ENCODE measurements around the gene COPZ2.
"Not testable (repeated sequence)": the region's sequence is repeated elsewhere in the genome, so short reads cannot be mapped to it uniquely, and the experiment has no call there.

The COPZ2 gene

DNA sequence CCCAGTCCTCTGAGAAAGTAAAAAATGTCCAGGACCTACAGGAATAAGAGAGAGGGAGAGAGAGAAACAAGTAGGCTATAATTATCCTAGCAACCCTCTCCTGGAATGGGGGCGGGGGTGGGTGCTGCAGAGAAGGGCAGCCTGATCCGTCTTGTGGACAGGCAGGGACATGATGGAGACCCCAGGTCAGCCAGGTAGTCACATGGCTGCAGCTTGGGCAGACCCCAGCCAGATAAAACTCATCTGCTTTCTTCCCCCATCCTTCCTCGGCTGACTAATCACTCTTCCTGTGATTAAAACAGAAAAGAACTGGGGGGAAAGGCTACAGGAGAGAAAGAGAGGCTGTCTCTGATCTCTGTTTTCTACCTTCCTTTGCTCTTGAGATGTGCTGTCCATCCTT, 32.6 kb downstream of the COPZ2 start:
- DNase-seq (ENCODE audit: low read depth): no peak

DNA sequence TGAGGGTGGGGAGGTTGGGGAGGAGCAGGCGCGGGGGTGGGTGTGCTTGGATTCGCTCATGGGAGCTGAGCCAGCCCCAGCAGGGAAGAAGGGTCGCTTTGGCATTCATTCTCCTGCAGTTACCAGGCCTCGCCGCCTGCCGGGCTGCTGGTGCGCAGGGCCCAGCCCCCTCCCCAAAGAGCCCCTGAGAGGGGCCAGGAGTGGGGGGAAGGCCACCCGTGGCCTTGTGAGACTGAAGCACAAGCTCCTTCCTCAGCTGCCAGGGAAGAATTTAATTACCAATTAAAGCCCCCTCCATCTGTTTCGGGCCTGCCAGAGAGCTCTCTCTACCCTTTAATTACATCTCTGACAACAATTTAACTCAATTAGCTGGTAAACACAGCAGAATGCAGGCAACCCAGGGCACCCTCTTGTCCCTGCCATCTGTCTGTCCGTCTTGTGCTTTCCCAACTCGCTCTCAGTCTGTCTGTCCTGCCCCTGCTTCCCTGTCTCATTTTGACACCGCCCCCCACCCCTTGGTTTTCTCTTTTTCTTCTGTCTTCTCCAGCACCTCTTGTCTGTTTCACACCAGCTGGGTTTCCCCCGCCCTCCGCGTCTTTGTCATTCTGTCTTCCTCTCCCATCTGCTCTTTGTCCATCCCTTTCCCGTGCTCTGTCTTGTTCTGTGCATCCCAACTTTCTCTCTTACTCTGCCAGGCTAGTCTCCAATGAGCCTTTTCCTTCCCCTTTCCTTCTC, 34.0 kb downstream of the COPZ2 start:
- no peak for DNase-seq (ENCODE audit: low read depth)

DNA sequence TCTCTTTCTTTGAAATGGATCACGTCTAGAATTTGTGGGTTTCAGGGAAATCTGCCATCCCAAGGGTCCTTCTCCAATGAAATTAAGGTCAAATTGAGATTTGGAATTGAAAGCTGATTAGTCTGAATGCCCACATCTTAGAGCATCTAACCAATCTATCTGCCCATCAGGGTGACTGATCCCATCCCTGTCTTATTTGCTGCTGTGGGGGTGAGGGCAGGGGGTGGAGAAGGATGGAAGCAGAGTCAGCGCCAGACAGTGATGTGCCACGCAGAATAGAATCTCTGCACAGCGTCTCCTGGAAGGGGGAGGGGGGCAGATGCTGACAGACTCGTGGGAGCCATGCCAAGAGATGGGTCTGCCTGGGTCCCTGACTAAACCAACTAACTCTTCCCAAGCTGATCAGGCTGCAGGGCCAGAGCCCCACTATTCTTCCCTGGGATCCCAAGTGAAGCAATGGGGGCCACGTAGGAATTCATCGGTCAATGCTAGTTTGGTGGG, 34.6 kb downstream of the COPZ2 start:
- no peak for DNase-seq (ENCODE audit: low read depth)

DNA sequence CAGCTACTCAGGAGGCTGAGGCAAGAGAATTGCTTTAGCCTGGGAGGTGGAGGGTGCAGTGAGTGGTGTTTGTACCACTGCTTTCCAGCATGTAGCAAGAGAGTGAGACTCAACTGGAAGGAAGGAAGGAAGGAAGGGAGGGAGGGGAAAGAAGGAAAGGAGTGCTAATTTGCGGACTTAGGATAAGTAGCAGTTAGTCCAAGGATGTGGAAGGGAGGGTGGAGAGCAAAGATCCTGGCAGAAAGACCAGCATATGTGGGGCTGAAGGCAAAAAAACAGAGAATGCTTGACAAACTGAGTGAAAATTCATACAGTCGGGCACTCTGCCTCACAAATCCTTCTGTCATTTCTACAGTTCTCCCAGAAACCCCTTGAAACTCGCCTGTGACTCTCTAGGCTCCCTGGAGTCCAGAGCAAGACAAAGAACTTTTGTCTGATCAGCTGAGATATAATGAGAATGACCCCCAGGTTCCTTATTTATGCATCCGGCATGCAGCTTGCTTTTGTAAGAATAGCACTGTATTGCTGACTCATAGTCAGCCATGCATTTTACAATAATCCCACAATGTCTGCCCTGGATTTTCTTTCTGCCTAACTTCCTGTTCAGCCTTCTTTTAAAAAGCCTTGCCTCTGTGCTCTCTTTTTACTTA, 35.2 kb downstream of the COPZ2 start:
- DNase-seq (ENCODE audit: low read depth): no peak

DNA sequence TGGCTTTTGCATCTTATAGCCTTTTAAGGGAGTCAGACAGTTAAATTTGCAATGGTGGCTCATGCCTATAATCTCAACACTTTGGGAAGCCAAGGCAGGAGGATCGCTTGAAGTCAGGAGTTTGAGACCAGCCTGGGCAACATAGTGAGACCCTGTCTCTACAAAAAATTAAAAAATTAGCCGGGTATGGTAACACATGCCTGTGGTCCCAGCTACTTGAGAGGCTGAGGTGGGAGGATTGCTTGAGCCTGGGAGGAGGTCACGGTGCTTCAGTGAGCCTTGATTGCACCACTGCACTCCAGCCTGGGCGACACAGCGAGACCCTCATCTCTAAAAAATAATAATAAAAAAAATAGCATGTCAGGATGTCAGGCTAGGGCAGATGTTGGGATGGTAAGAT, 35.9 kb downstream of the COPZ2 start:
- DNase-seq (ENCODE audit: low read depth): not testable (repeated sequence)

DNA sequence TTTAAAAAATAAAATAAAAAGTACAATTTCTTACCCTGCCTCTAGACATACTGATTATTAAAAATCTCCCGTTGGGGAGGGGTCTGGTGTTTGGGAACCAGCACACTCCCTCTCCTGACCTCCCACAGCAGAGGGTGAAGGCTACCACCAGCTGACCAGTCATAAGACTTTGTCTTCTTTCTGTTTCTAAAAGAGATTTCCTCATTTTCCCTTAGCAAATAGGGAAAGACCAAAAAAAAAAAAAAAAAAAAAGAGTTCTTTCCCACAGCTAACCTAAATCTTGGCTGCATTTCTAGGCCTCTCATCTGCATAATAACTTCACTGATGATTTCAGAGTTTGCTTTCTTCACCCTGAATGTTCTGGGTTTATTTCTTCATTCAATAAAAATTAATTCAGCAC, 36.4 kb downstream of the COPZ2 start:
- no peak for DNase-seq (ENCODE audit: low read depth)

DNA sequence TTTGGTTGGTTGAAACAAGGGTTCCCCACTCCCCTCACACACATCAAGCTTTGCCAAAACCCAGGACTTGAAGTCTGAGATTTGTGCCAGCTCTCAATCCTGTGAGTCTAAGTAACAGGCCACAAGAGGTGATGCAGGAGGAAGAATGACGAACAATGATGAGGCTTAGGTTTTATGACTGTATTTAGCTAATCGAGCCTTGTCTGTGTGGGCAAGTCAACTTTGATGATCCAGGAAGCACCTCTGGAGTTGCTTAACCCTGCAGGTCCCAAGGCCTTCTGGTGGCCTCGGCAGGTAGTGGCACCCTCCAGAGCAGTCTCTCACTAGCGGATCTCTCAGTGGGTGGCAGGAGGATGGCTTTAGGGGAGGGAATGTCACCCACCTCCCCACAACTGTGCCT, 38.0 kb downstream of the COPZ2 start:
- no peak for DNase-seq (ENCODE audit: low read depth)

DNA sequence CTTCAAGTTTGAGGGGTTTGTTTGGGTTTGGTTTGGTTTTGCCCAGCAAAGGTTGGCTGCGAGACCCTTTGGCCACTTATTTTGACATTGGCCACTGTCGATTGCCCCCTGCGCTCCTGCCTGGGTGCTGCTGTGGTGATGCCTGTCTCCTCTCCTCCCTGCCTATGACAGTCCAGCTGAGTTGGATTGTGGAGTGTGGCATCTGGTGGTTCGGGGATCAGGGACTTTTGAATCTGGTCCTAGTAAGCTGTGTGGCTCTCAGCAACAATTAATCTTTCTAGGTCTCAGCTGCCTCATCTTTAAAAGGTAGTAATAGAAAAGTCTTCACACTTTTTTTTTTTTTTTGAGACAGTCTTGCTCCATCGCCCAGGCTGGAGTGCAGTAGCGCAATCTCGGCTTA, 39.6 kb downstream of the COPZ2 start:
- no peak for DNase-seq (ENCODE audit: low read depth)

DNA sequence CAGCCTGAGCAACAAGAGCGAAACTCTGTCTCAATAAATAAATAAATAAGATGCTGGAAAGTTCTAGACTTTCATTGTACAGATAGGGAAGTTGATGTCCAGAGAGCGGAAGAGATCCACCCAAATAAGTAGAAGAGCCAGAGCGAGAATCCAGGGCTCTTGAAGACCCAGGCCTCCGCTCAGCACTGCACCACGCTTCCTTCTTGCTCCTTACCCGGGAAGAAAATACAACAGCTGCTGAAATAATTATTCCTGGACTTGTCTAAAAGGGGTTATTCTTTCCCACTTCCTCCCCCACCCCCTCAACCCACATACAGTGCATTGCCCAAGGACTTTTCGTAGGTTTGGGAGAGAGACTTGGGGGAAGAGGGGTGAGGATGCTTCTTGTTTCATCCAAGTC, 40.0 kb downstream of the COPZ2 start:
- DNase-seq (ENCODE audit: low read depth): no peak

DNA sequence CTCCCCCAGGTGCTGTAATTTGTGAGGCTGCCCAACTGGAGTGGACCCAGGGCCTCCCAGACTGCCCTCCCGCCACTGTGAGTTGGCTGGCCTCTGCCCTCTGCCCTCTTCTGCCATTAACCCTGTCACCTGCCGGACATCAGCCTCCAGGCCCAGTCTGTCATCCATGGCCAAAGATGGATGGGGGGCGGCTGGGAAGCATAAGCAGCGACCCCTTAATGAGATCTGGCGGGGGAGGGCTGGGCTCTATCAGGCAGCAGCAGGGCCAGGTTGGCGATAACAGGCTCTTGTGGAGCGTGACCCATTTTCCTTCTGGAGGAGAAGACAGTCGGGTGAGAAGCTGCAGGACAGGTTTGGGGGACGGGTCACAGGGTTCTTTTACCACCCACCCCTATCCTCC, 41.4 kb downstream of the COPZ2 start:
- no peak for DNase-seq (ENCODE audit: low read depth)

DNA sequence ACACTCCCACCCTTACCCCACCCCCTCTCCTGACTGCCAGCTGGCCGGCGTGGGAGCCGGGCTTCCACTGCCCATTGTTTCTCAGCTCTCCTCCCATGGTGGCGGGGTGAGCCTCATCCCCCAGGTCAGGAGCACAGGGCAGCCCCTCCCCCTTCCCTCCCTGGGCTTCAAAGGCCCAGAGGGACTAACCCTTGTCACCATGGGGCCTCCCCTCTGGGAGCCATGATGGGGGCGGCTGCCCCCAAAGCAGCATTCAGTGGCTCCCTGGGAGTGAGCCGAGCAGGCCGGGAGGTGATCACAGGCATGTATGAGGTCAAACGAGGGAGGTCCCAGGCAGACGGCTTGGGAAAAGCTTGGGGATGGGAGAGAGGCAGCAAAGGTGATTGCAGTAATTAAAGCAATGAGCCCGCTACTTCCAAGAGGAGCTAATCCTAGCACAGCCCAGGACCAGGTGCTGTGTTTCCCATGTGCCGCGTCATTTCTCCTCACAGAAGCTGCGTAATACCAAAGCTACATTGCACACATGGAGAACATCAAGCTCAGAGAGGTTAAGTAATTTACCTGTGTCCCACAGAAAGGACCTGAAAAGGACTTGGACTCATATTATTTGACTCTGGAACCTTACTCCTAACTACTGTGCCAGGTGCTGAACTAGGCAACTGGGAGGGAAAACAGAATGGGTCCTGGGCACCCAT, 42.2 kb downstream of the COPZ2 start:
- no peak for DNase-seq (ENCODE audit: low read depth)

DNA sequence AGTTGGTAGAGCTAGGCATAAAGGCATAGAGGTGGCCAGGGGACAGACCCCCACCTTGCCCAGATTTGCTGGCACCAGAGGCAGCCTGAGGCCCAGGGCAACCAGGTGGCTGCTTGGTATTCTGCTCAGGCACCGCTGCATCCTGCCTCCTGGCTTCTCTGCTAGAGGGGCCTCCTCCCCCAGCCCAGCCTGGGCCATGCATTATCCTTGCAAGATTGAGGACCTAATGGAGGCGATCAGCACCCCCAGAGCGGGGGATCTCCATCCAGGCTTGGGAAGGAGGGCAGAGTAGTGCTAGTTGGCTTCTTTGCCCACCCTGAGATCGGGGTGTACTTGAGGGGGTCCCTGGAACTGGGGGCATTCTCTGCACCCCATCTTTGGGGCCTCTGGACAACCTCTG, 42.9 kb downstream of the COPZ2 start:
- DNase-seq (ENCODE audit: low read depth): no peak

DNA sequence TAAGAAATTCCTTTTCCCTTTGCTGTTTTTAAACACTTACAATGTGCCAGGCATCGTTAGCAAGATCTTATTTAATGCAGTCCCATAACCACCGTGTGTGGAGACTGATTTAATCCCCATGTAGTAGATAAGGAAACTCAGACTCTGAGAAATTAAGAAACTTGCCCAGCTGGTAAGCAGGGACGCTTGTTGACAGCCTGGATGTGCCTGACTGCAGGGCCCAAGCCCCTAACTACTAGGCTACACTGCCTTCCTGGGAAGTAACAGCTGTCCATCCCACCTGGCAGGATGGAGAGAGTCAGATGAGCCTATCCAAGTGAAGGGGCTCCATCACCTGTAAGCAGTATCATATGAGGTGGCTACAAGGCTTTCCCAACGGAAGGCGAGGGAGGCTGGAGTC, 43.6 kb downstream of the COPZ2 start:
- no peak for DNase-seq (ENCODE audit: low read depth)

DNA sequence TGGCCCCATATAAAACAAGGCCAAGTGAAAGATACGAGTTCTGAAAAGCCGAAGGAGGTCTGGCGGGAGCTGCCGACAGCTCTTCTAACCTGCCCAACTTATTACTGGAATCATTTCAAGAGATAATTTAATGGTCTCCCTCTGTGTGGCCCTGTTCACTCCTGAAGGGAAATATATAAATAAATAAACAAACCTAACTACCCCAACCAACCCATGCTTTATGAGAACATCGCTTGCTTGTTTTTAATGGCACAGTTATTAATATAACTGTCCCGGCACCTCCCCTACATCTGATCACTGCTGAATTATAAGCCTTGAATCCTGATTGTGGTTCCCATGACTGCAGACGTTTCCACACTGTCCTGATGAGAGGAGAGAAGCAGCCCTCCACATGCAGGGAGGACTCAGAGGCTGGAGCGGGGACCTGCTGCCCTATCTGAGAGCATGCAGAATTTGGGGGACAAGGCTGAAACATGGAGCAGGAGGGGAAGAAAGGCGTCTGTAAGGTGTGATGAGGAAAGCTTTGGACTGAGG, 44.5 kb downstream of the COPZ2 start:
- DNase-seq (ENCODE audit: low read depth): no peak

DNA sequence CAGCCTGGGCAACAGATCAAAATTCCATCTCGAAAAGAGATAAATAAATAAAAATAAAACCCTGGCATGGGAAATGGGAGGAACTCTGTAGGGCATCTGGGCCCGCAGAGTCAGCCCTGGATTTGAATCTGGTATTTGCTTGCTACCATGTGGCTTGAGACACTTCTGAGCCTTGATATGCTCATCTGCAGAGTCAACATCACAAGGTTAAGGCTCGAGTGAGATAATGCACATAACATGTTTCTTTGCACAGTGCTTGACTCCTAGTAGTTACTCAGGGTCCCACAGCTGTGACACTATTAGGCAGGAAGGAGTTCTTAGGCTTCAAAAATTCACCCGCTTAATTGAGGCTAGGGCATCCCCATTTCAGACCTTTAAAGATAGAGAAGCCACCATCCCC, 45.4 kb downstream of the COPZ2 start:
- DNase-seq (ENCODE audit: low read depth): no peak

DNA sequence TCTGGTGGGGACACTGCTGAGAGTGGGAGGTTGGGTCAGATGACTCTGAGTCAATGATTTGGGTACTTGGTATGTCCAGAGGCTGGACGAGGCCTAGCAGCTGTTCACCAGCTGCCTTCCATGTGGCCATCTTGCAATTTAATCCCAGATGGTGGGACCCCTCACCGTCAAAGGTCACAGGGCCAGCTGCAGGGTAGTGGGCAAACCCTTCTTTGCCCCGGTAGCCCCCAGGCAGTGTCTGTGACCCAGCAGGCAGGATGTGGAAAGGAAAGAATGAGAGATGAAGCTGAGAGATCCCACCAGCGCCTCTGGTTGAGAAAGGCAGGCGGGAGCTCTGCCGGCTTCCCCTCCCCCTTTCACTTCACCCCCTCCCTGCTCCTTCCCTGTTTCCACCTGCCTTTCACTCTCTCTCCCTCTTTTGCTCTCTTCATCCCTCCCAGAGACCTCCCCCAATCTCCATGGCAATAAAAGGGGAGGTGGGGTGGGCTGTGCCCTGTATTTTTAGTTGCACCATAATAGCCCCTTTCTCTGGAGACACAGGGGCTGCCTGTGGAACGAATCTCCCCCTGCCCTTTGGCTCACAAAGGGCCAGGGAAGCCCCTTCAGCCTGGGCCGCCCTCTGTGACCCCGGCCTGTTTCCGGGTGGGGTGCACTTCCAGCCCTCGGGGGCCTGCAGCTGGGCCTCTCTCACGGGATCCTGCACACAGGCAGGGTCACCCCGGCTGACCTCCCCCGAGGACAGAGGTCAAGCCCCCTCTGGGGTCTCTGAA, 46.5 kb downstream of the COPZ2 start:
- no peak for DNase-seq (ENCODE audit: low read depth)

DNA sequence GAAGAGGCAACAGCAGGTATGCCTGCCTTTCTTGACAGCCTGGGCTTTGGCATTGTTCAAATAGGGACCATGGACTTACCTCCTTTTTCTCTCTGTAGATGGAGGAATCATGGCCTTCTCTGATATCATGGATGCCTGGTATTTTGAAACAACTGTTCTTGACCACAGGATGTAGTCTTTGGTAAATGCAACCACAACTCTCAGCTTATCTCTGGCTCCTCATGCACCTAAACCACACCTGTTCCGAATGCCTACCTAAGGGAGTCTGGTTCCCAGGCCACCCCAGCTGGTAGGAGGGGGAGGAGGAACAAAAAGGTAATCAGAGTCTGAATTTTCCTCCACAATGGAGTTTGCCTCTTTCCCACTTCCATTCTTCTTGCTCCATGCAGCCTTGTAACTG, 47.9 kb downstream of the COPZ2 start:
- no peak for DNase-seq (ENCODE audit: low read depth)

DNA sequence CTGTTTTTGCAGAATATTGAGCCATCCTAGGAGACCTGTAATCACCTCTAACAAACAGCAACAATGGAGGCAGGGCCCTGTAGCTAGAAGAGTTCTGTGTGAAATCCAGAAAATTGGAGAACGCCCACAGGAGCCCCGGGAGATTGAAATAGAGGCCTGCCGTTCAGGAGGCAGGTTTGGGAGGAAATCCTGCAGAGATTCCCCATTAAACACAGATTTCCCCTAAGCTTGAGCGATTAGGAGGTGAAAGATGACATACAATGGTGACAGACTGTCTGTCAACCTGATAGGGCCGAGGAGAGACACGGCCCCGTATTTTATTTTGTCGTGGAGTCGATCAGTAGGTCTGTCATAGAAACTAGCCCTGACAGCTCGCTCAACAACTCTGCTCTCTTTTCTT, 48.4 kb downstream of the COPZ2 start:
- DNase-seq (ENCODE audit: low read depth): no peak

DNA sequence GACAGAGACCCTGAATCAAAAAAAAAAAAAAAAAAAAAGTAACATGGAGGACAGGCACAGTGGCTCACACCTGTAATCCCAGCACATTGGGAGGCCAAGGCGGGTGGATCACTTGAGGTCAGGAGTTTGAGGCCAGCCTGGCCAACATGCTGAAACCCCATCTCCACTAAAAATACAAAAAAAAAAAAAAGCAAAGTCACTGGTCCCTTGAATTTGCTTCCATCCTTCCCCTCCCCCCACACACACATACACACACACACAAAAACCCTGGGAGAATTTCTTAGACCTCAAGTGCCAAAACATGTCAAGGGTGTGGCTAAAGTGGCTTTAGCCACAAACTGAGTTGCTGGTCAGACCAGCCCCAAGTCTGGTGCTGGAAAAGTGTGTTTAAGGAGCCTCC, 49.2 kb downstream of the COPZ2 start:
- DNase-seq (ENCODE audit: low read depth): not testable (repeated sequence)

DNA sequence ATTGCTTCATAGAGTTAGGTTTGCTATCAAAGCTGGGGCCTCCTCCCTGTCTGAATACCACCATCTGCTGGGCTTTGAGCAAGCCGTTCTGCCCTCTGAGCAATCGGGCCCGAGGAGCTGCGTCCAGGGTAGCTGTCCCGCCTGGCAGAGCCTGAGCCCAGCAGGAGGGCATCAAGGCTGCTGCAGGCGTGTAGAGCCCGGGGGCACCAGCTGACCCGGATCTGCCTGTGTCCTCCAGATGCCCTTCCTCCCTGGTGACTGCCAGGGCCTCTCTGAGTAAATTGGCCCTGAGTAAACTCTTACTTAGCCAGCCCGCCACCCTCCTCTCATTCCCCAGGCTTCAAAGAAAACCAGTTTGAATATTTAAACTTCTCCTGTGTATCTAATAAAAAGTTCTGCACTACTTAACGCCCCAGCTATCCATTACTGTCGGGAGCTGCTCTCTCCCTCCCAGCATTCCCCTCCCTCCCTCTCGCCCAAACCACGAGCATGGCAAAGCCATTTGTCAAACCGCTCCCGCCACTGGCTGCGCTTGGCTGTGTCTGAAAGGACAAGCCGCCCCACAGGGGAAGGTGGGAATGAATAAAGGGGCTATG, 50.3 kb downstream of the COPZ2 start:
- no peak for DNase-seq (ENCODE audit: low read depth)

DNA sequence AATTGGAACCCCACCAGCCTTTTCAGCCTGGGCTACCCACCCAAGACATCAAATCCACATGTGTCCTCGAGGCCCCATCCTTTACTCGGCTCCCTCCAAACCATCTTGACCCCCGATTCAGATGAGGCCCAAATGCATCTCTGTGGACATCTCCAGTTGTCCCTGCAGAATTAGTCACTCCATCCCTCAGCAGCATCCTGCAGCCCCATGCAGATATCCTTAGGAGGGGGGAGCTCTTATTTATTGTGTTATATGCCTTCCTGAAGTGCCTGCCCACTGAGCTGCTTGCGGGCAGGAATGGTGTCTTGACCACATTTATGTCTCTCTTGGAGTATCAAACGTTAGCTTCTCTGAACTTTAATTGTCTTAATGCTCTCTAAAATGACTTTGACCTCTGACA, 51.1 kb downstream of the COPZ2 start:
- no peak for DNase-seq (ENCODE audit: low read depth)
